ENCODE results near the gene SEMA6C.
A peak's percentile ranks its signal among the peaks of the same experiment; 100 is the strongest.
"Not testable (repeated sequence)": the region's sequence is repeated elsewhere in the genome, so short reads cannot be mapped to it uniquely, and the experiment has no call there.

Gene SEMA6C

GRCh38 chr1:151146412-151147131 lies at the start of gene SEMA6C:
Gene SEMA6C, minus strand, starts transcription at chr1:151146631. Its CDS starts 4,010 bp downstream, at chr1:151142621.
- peak; percentile 87 for DNase-seq (ENCODE audit: low read depth)

- not testable (repeated sequence) for DNase-seq (ENCODE audit: low read depth)
These were observed 48.6 kb upstream of the SEMA6C start for GRCh38 chr1:151194894-151195594.

- no peak for DNase-seq (ENCODE audit: low read depth)
These were observed 47.4 kb upstream of the SEMA6C start for GRCh38 chr1:151193856-151194255.

GRCh38 chr1:151193304-151193703 lies 46.9 kb upstream of the SEMA6C start:
- no peak for DNase-seq (ENCODE audit: low read depth)

GRCh38 chr1:151192047-151192446 lies 45.6 kb upstream of the SEMA6C start:
- DNase-seq (ENCODE audit: low read depth), result no peak

- DNase-seq (ENCODE audit: low read depth), result peak; percentile 82
These were observed 43.4 kb upstream of the SEMA6C start, which contains the start of gene VPS72 for GRCh38 chr1:151189637-151190445. Gene VPS72, minus strand, starts transcription at chr1:151190197. Its CDS starts 76 bp downstream, at chr1:151190121.

GRCh38 chr1:151188667-151189066 lies 42.2 kb upstream of the SEMA6C start:
- DNase-seq (ENCODE audit: low read depth), result not testable (repeated sequence)

- no peak for DNase-seq (ENCODE audit: low read depth)
These were observed 40.8 kb upstream of the SEMA6C start for GRCh38 chr1:151187205-151187604.

- DNase-seq (ENCODE audit: low read depth), result no peak
These were observed 37.8 kb upstream of the SEMA6C start for GRCh38 chr1:151184211-151184610.

- DNase-seq (ENCODE audit: low read depth), result no peak
These were observed 30.1 kb upstream of the SEMA6C start for GRCh38 chr1:151176514-151177045.

- no peak for DNase-seq (ENCODE audit: low read depth)
These were observed 29.4 kb upstream of the SEMA6C start, which contains the start of gene TMOD4 for GRCh38 chr1:151175863-151176262. Gene TMOD4, minus strand, starts transcription at chr1:151175981. Its CDS starts 1,106 bp downstream, at chr1:151174875.

- DNase-seq (ENCODE audit: low read depth), result no peak
These were observed 28.8 kb upstream of the SEMA6C start for GRCh38 chr1:151175041-151175741.

GRCh38 chr1:151171190-151171589 lies 24.8 kb upstream of the SEMA6C start:
- DNase-seq (ENCODE audit: low read depth), result no peak

- no peak for DNase-seq (ENCODE audit: low read depth)
These were observed 20.7 kb upstream of the SEMA6C start for GRCh38 chr1:151167116-151167515.

- DNase-seq (ENCODE audit: low read depth), result no peak
These were observed 20.1 kb upstream of the SEMA6C start for GRCh38 chr1:151166505-151166956.

- peak; percentile 94 for DNase-seq (ENCODE audit: low read depth)
These were observed 19.5 kb upstream of the SEMA6C start, which contains the start of the genes LYSMD1 and SCNM1 for GRCh38 chr1:151165738-151166504. Gene LYSMD1, minus strand, starts transcription at chr1:151165902. Its CDS starts 644 bp downstream, at chr1:151165258. Gene SCNM1, plus strand, starts transcription at chr1:151166144. Its CDS starts 9 bp downstream, at chr1:151166153.

GRCh38 chr1:151165281-151165737 lies 18.9 kb upstream of the SEMA6C start:
- DNase-seq (ENCODE audit: low read depth), result no peak

- DNase-seq (ENCODE audit: low read depth), result no peak
These were observed 18.4 kb upstream of the SEMA6C start for GRCh38 chr1:151164732-151165280.

- DNase-seq (ENCODE audit: low read depth), result no peak
These were observed 12.9 kb upstream of the SEMA6C start for GRCh38 chr1:151159373-151159772.

- DNase-seq (ENCODE audit: low read depth), result no peak
These were observed 12.4 kb upstream of the SEMA6C start for GRCh38 chr1:151158751-151159251.

Data from activated T-cell treated with anti-CD3 and anti-CD28 coated beads for 48 hours (primary cell).